ENCODE measurements around the gene AKR1B15. TPM values are rescaled to one million over a fixed set of nuclear protein-coding genes. Genes with fewer than 3 reads are reported as not detected.
"Not testable (repeated sequence)": the region's sequence is repeated elsewhere in the genome, so short reads cannot be mapped to it uniquely, and the experiment has no call there.

AKR1B15 gene
- total and polyA plus RNA-seq, 5 donors: 0.07 TPM; not detected in 4

DNA sequence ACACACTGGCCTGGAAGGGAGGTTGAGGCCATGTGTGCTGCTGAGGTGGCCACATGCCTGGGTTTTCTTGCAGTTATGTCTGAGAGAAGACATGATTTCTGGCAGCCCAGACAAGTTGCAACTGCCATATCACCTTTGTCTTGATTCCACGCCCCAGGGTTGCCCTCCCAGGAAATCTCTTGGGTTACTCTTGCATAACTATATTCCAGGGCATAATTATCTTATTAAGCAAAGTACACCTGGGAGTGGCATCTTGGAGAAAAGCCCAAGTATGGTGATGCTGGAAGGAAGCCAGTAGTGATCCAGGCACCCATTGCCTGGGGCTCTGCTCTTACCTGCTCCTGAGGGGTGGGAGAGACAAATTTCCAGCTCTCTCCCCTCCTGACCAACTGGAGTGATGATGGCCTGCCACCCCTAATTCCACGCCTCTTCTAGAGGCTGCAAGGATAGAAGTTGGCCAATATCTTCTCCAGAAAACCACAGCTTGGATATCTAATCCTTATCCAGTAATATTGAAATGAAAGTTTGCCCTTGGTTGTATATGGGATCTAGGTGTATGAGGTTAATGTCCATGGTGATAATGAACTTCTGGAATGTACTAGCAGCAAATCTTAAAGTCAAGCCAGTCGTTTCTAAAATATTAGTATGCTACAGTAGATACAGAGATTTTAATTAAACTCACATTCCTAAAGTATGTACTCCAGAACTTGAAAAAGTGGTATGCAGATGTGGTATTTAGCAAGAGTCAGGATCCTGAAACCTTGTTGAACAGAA lies 16.5 kb upstream of the AKR1B15 start:
- Histone ChIP-seq H3K4me3 (ENCODE audit: low read length) (no peak overlapping the region), H3K4me1 (ENCODE audit: control insufficient read depth, insufficient read depth, low read length) (peaks cover 3% of the 10 kb centered on the region), H3K9me3 (ENCODE audit: control insufficient read depth, low read length) (no peaks in the 10 kb centered on the region), H3K27me3 (ENCODE audit: control insufficient read depth, insufficient read depth) (no peaks in the 10 kb centered on the region), H3K27ac (ENCODE audit: low read length) (no peak overlapping the region)
- intact Hi-C loops (cut with DNase I): no loop called here
- 79% methylated on average over 3 of the region's 3 CpGs for WGBS
- no peak for ATAC-seq
- no peak for DNase-seq

DNA sequence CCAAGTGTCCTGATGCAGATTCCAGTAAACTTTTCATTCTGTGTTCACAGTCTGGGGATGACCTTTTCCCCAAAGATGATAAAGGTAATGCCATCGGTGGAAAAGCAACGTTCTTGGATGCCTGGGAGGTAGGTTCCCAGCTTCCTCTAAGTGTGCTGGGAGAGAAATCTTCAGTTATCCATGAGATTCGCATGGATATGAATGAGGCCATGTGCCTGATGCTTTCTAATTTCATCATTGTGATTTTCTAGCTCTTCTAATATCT lies 16.0 kb upstream of the AKR1B15 start:
- ATAC-seq: no peak
- Histone ChIP-seq H3K4me1 (ENCODE audit: control insufficient read depth, insufficient read depth, low read length) (peaks cover under 1% of the 10 kb centered on the region), H3K4me3 (ENCODE audit: low read length) (no peak overlapping the region), H3K9me3 (ENCODE audit: control insufficient read depth, low read length) (no peaks in the 10 kb centered on the region), H3K27me3 (ENCODE audit: control insufficient read depth, insufficient read depth) (no peaks in the 10 kb centered on the region), H3K27ac (ENCODE audit: low read length) (no peak overlapping the region)
- intact Hi-C loops (cut with DNase I): no loop called here
- DNase-seq: no peak
- WGBS: 75% methylated on average over 3 of the region's 3 CpGs

DNA sequence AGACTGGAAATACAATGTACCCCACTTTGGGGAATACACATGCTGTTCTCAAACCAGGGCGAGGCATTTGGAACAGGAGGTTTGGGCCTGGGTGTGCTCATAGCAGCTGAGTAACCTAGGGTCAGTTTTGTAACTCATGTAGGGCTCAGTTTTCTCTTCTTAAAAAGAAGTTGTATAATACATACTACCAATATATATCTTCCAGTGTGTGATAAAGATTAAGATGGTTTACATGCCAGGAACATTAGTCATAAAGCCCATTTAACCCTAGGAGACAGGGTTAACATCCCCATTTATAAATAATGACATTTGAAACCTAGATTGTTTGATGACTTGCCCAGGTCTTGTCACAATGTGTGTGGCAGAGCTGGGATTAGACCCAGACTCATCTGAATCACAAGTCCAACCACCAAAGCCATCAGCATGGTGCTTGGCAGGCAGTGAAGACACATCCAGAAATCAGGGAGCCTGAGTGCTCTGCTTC lies 15.6 kb upstream of the AKR1B15 start:
- H3K4me3 ChIP-seq (ENCODE audit: low read length): no peak overlapping the region
- H3K27me3 ChIP-seq (ENCODE audit: control insufficient read depth, insufficient read depth): no peaks in the 10 kb centered on the region
- no peaks in the 10 kb centered on the region for H3K9me3 ChIP-seq (ENCODE audit: control insufficient read depth, low read length)
- DNase-seq (no peak), ATAC-seq (no peak)
- H3K4me1 ChIP-seq (ENCODE audit: control insufficient read depth, insufficient read depth, low read length): no peaks in the 10 kb centered on the region
- 91% methylated on average over 1 of the region's 1 CpG for WGBS
- intact Hi-C loops (cut with DNase I): no loop called here
- no peak overlapping the region for H3K27ac ChIP-seq (ENCODE audit: low read length)

GRCh38 chr7:134534633-134535032 lies 14.3 kb upstream of the AKR1B15 start:
- DNase-seq: no peak
- Histone ChIP-seq H3K27me3 (ENCODE audit: control insufficient read depth, insufficient read depth) (no peaks in the 10 kb centered on the region), H3K4me1 (ENCODE audit: control insufficient read depth, insufficient read depth, low read length) (no peaks in the 10 kb centered on the region), H3K9me3 (ENCODE audit: control insufficient read depth, low read length) (no peaks in the 10 kb centered on the region), H3K27ac (ENCODE audit: low read length) (no peak overlapping the region), H3K4me3 (ENCODE audit: low read length) (no peak overlapping the region)
- ATAC-seq: no peak
- intact Hi-C loops (cut with DNase I): no loop called here
- whole genome bisulfite sequencing: 83% methylated on average over 3 of the region's 3 CpGs

DNA sequence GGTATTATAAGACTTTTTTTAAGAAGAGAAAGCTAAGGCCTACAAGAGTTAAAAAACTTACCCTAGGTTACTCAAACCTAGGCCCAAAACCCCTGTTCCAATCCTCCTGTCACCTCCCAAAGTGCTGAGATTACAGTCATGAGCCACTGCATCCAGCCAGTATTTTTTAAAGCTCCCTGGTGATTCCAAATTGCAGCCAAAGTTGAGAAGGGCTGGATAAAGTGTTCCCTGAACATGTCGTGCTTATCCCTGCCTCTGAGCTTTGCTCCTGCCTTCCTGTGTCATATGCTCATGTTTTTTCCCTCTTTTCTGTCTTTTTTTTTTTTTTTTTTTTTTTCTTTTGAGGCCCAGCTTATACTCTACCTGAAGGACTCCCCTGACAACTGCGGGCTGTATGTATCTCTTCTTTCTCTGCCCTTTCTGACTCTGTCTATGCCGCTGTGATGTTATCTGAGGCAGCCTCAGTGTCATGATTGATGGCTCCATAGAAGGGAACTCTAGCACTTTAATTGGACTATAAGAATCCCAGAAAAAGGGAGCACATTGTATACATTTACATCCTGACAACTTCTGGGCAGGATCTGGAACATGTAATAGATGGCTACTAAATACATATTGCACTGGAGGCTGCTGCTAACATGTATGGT lies 13.5 kb upstream of the AKR1B15 start:
- H3K9me3 ChIP-seq (ENCODE audit: control insufficient read depth, low read length): no peaks in the 10 kb centered on the region
- H3K4me3 ChIP-seq (ENCODE audit: low read length): no peak overlapping the region
- intact Hi-C loops (cut with DNase I): no loop called here
- no peaks in the 10 kb centered on the region for H3K4me1 ChIP-seq (ENCODE audit: control insufficient read depth, insufficient read depth, low read length)
- no peaks in the 10 kb centered on the region for H3K27me3 ChIP-seq (ENCODE audit: control insufficient read depth, insufficient read depth)
- WGBS: 41% methylated on average over 3 of the region's 3 CpGs
- no peak for DNase-seq
- no peak overlapping the region for H3K27ac ChIP-seq (ENCODE audit: low read length)
- ATAC-seq: peak; percentile 52 to 77

- WGBS: 65% methylated on average over 3 of the region's 3 CpGs
- H3K4me3 ChIP-seq (ENCODE audit: low read length): no peak overlapping the region
- ATAC-seq (no peak), DNase-seq (no peak)
- no peak overlapping the region for H3K27ac ChIP-seq (ENCODE audit: low read length)
- H3K27me3 ChIP-seq (ENCODE audit: control insufficient read depth, insufficient read depth): no peaks in the 10 kb centered on the region
- no peaks in the 10 kb centered on the region for H3K9me3 ChIP-seq (ENCODE audit: control insufficient read depth, low read length)
- H3K4me1 ChIP-seq (ENCODE audit: control insufficient read depth, insufficient read depth, low read length): no peaks in the 10 kb centered on the region
- intact Hi-C loops (cut with DNase I): no loop called here
Observed at GRCh38 chr7:134535919-134536299, 13.0 kb upstream of the AKR1B15 start.

- H3K27ac ChIP-seq (ENCODE audit: low read length); H3K4me3 ChIP-seq (ENCODE audit: low read length); ATAC-seq; DNase-seq; H3K27me3 ChIP-seq (ENCODE audit: control insufficient read depth, insufficient read depth); intact Hi-C loops (cut with DNase I); H3K4me1 ChIP-seq (ENCODE audit: control insufficient read depth, insufficient read depth, low read length); H3K9me3 ChIP-seq (ENCODE audit: control insufficient read depth, low read length): not testable (repeated sequence)
- WGBS: 86% methylated on average over 3 of the region's 3 CpGs
Observed at GRCh38 chr7:134536558-134536957, 12.4 kb upstream of the AKR1B15 start.

DNA sequence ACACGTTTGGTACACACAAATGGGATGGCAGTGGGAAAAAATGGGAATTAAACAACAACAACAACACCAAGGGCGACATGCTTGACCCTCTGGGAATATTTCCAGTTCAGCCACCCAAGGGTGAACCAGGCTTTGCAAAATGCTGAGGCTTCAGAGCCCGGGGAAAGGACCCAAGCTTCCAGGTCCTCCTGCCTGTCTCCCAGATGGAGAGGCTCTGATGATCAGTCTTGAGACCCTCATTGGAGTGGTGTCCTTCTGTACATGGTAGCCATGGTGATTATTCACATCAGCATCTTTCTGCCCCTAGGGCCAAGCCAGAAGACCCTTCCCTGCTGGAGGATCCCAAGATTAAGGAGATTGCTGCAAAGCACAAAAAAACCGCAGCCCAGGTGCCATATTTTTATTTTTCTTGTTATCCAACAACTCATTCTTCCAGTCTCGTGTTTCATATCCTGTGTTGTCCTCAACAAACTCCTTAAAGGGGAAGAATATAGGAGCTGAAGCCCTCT lies 11.6 kb upstream of the AKR1B15 start:
- H3K27ac ChIP-seq (ENCODE audit: low read length); DNase-seq; H3K4me3 ChIP-seq (ENCODE audit: low read length); H3K27me3 ChIP-seq (ENCODE audit: control insufficient read depth, insufficient read depth); H3K9me3 ChIP-seq (ENCODE audit: control insufficient read depth, low read length); H3K4me1 ChIP-seq (ENCODE audit: control insufficient read depth, insufficient read depth, low read length); ATAC-seq; intact Hi-C loops (cut with DNase I): not testable (repeated sequence)
- WGBS: 78% methylated on average over 5 of the region's 5 CpGs

DNA sequence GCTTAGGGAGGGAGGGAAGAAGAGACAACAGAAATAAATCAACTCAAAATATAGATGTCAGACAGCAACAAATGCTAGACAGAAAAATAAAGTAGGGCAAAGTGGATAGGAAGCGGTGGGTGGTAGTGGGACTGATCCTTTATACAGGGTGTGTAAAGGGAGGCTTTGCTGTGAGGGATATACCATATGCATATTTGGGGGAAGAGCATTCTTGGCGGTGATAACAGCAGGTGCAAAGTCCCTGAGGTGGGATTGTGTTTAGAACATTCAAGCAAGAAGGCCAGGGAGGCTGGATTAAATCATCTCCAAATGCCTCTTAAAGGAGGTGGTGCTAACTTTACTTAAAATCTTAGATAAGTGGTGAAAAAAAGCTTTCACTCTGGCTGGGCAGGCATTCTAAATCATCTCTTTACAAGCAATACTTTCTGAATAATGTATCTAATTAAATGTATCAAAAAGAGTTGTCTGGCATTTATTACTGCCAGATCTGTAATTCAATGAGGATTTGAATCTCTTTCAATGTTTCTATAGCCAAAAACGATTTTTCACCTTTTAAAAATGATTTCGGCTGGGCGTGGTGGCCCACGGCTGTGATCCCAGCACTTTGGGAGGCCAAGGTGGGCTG lies 9.4 kb upstream of the AKR1B15 start:
- Histone ChIP-seq H3K4me3 (ENCODE audit: low read length) (no peak overlapping the region), H3K9me3 (ENCODE audit: control insufficient read depth, low read length) (no peaks in the 10 kb centered on the region), H3K27me3 (ENCODE audit: control insufficient read depth, insufficient read depth) (no peaks in the 10 kb centered on the region), H3K4me1 (ENCODE audit: control insufficient read depth, insufficient read depth, low read length) (no peaks in the 10 kb centered on the region), H3K27ac (ENCODE audit: low read length) (no peak overlapping the region)
- intact Hi-C loops (cut with DNase I): no loop called here
- WGBS: 86% methylated on average over 6 of the region's 6 CpGs
- ATAC-seq: no peak
- no peak for DNase-seq

DNA sequence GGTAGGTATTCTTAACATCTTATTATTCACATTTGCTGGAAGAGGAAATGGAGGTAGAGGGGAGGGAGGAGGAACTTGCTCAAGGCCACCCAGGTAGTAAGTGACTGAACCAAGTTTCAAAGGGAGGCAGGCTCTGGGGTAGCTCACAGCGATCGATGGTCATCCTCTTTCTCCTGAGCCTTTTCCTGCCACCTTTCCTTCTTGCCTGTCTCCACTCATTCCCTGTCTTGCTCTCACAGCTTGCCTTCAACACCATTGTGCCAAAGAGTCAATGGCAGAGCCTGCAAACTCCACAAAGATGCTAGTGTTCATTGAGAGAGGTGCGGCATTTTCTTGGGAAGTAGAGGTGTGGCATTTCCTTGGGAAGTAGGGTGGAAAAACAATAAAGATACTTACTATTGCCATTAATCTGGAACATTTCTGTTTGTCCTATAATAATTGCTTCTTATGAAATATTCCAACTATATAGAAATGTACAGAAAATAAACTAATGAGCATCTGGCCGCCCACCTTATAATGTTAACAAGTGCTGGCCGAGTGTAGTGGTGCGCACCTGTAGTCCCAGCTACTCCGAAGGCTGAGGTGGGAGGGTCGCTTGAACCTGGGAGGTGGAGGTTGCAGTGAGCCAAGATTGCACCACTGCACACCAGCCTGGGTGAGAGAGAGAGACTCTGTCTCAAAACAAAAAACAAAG lies 7.3 kb upstream of the AKR1B15 start:
- H3K4me1 ChIP-seq (ENCODE audit: control insufficient read depth, insufficient read depth, low read length); H3K27ac ChIP-seq (ENCODE audit: low read length); H3K9me3 ChIP-seq (ENCODE audit: control insufficient read depth, low read length); intact Hi-C loops (cut with DNase I); H3K4me3 ChIP-seq (ENCODE audit: low read length); ATAC-seq; H3K27me3 ChIP-seq (ENCODE audit: control insufficient read depth, insufficient read depth); DNase-seq: not testable (repeated sequence)
- 87% methylated on average over 8 of the region's 8 CpGs for WGBS
